ENCODE measurements around the gene FLT3LG. TPM values are rescaled to one million over a fixed set of nuclear protein-coding genes. Genes with fewer than 3 reads are reported as not detected.

Gene FLT3LG
- total RNA-seq, 1 experiment from 2014 or later, result 1.0 TPM

GRCh38 chr19:49520705-49521319 lies 46.8 kb downstream of the FLT3LG start:
- H3K27ac ChIP-seq, result no peak overlapping the region
- no peaks in the 10 kb centered on the region for H3K27me3 ChIP-seq
- DNase-seq, result no peak
- no peaks in the 10 kb centered on the region for H3K4me1 ChIP-seq
- H3K36me3 ChIP-seq, result no peaks in the 10 kb centered on the region; the same call in 1 of the 2 replicates
- H3K9me3 ChIP-seq (replicated peaks), result no peaks in the 10 kb centered on the region
- H3K4me3 ChIP-seq, result no peak overlapping the region

GRCh38 chr19:49524812-49525455 lies 50.9 kb downstream of the FLT3LG start:
- no peaks in the 10 kb centered on the region for H3K27me3 ChIP-seq
- no peak overlapping the region for H3K4me3 ChIP-seq
- DNase-seq, result no peak
- H3K4me1 ChIP-seq, result no peaks in the 10 kb centered on the region
- no peak overlapping the region for H3K27ac ChIP-seq
- H3K9me3 ChIP-seq (replicated peaks), result no peaks in the 10 kb centered on the region
- H3K36me3 ChIP-seq, result peaks cover 2% of the 10 kb centered on the region; the same call in 1 of the 2 replicates

- Histone ChIP-seq H3K4me1 (no peaks in the 10 kb centered on the region), H3K27me3 (no peaks in the 10 kb centered on the region), H3K27ac (no peak overlapping the region), H3K9me3 (replicated peaks) (no peaks in the 10 kb centered on the region), H3K36me3 (peaks cover 7% of the 10 kb centered on the region; the same call in 1 of the 2 replicates), H3K4me3 (no peak overlapping the region)
- DNase-seq, result no peak
These were observed 54.3 kb downstream of the FLT3LG start for GRCh38 chr19:49528211-49528771.

- no peaks in the 10 kb centered on the region for H3K4me1 ChIP-seq
- no peak overlapping the region for H3K27ac ChIP-seq
- H3K9me3 ChIP-seq (replicated peaks), result no peaks in the 10 kb centered on the region
- peaks cover 7% of the 10 kb centered on the region; the same call in 1 of the 2 replicates for H3K36me3 ChIP-seq
- H3K27me3 ChIP-seq, result no peaks in the 10 kb centered on the region
- H3K4me3 ChIP-seq, result no peak overlapping the region
- DNase-seq, result no peak
These were observed 56.7 kb downstream of the FLT3LG start for GRCh38 chr19:49530708-49531107.

GRCh38 chr19:49533551-49534488 lies 59.8 kb downstream of the FLT3LG start:
- Histone ChIP-seq H3K27ac (no peak overlapping the region), H3K27me3 (no peaks in the 10 kb centered on the region), H3K4me3 (no peak overlapping the region), H3K9me3 (replicated peaks) (no peaks in the 10 kb centered on the region), H3K4me1 (no peaks in the 10 kb centered on the region), H3K36me3 (peaks cover 5% of the 10 kb centered on the region; the same call in 1 of the 2 replicates)
- DNase-seq, result no peak

- Histone ChIP-seq H3K9me3 (replicated peaks) (no peaks in the 10 kb centered on the region), H3K4me1 (no peaks in the 10 kb centered on the region), H3K36me3 (peaks cover 8% of the 10 kb centered on the region; the same call in 1 of the 2 replicates), H3K27ac (no peak overlapping the region), H3K4me3 (no peak overlapping the region), H3K27me3 (no peaks in the 10 kb centered on the region)
- DNase-seq, result no peak
These were observed 60.8 kb downstream of the FLT3LG start for GRCh38 chr19:49534632-49535385.

Other genes with a start within 250 kb of the FLT3LG start
- gene SLC6A16, start 149.0 kb upstream of the FLT3LG start, total RNA-seq (2014; rRNA removed; shearing (Covaris generic)), result 0.33 and 0.40 TPM in 2 replicates
- not detected in 2 replicates for gene CD37, start 138.8 kb upstream of the FLT3LG start, total RNA-seq (2014; rRNA removed; shearing (Covaris generic))
- gene TEAD2, start 111.8 kb upstream of the FLT3LG start, total RNA-seq (2014; rRNA removed; shearing (Covaris generic)), result 72.1 and 72.3 TPM in 2 replicates
- gene DKKL1, start 110.3 kb upstream of the FLT3LG start, total RNA-seq (2014; rRNA removed; shearing (Covaris generic)), result 0.13 and 0.24 TPM in 2 replicates
- gene KASH5, start 86.0 kb upstream of the FLT3LG start, total RNA-seq (2014; rRNA removed; shearing (Covaris generic)), result not detected in 2 replicates
- not detected in 2 replicates for gene PTH2, start 50.8 kb upstream of the FLT3LG start, total RNA-seq (2014; rRNA removed; shearing (Covaris generic))
- gene GFY, start 48.8 kb upstream of the FLT3LG start, total RNA-seq (2014; rRNA removed; shearing (Covaris generic)), result not detected in 2 replicates
- gene SLC17A7, start 32.7 kb upstream of the FLT3LG start, total RNA-seq (2014; rRNA removed; shearing (Covaris generic)), result 0.18 TPM in 1 of 2 replicates, not detected in the other
- 68.4 and 83.4 TPM in 2 replicates for gene PIH1D1, start 22.4 kb upstream of the FLT3LG start, total RNA-seq (2014; rRNA removed; shearing (Covaris generic))
- gene ALDH16A1, start 21.0 kb upstream of the FLT3LG start, total RNA-seq (2014; rRNA removed; shearing (Covaris generic)), result 11.0 and 12.3 TPM in 2 replicates
- gene RPL13A, start 13.4 kb downstream of the FLT3LG start, total RNA-seq (2014; rRNA removed; shearing (Covaris generic)), result 3,376 and 3,926 TPM in 2 replicates
- gene RPS11, start 22.2 kb downstream of the FLT3LG start, total RNA-seq (2014; rRNA removed; shearing (Covaris generic)), result 2,852 and 3,079 TPM in 2 replicates
- 25.0 and 26.6 TPM in 2 replicates for gene FCGRT, start 38.4 kb downstream of the FLT3LG start, total RNA-seq (2014; rRNA removed; shearing (Covaris generic))
- gene RCN3, start 53.8 kb downstream of the FLT3LG start, total RNA-seq (2014; rRNA removed; shearing (Covaris generic)), result 2.8 and 3.4 TPM in 2 replicates
- gene NOSIP, start 106.3 kb downstream of the FLT3LG start, total RNA-seq (2014; rRNA removed; shearing (Covaris generic)), result 54.2 and 66.5 TPM in 2 replicates
- 0.51 and 0.58 TPM in 2 replicates for gene PRRG2, start 107.1 kb downstream of the FLT3LG start, total RNA-seq (2014; rRNA removed; shearing (Covaris generic))
- gene PRR12, start 117.0 kb downstream of the FLT3LG start, total RNA-seq (2014; rRNA removed; shearing (Covaris generic)), result 6.1 and 6.3 TPM in 2 replicates
- gene RRAS, start 165.9 kb downstream of the FLT3LG start, total RNA-seq (2014; rRNA removed; shearing (Covaris generic)), result 7.5 and 7.6 TPM in 2 replicates
- 15.9 and 16.3 TPM in 2 replicates for gene SCAF1, start 168.0 kb downstream of the FLT3LG start, total RNA-seq (2014; rRNA removed; shearing (Covaris generic))
- 35.1 and 38.6 TPM in 2 replicates for gene IRF3, start 191.6 kb downstream of the FLT3LG start, total RNA-seq (2014; rRNA removed; shearing (Covaris generic))
- gene BCL2L12, start 191.7 kb downstream of the FLT3LG start, total RNA-seq (2014; rRNA removed; shearing (Covaris generic)), result 45.2 and 61.7 TPM in 2 replicates
- 385 and 390 TPM in 2 replicates for gene PRMT1, start 203.1 kb downstream of the FLT3LG start, total RNA-seq (2014; rRNA removed; shearing (Covaris generic))
- gene ADM5, start 215.4 kb downstream of the FLT3LG start, total RNA-seq (2014; rRNA removed; shearing (Covaris generic)), result 5.5 and 7.7 TPM in 2 replicates
- gene CPT1C, start 216.9 kb downstream of the FLT3LG start, total RNA-seq (2014; rRNA removed; shearing (Covaris generic)), result 15.2 and 20.4 TPM in 2 replicates

Measured in SJCRH30 (cell line).